ENCODE data around the gene NDUFC2.

- TF ChIP-seq, protein P1, sequence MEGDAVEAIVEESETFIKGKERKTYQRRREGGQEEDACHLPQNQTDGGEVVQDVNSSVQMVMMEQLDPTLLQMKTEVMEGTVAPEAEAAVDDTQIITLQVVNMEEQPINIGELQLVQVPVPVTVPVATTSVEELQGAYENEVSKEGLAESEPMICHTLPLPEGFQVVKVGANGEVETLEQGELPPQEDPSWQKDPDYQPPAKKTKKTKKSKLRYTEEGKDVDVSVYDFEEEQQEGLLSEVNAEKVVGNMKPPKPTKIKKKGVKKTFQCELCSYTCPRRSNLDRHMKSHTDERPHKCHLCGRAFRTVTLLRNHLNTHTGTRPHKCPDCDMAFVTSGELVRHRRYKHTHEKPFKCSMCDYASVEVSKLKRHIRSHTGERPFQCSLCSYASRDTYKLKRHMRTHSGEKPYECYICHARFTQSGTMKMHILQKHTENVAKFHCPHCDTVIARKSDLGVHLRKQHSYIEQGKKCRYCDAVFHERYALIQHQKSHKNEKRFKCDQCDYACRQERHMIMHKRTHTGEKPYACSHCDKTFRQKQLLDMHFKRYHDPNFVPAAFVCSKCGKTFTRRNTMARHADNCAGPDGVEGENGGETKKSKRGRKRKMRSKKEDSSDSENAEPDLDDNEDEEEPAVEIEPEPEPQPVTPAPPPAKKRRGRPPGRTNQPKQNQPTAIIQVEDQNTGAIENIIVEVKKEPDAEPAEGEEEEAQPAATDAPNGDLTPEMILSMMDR (conservative IDR thresholded peaks at IDR 0.05; ENCODE audit: low read depth, low read length) = no peak
- no peak for TF ChIP-seq EZH2 (IDR thresholded peaks at IDR 0.05; ENCODE audit: borderline replicate concordance, low read depth, low read length, poor library complexity, severe bottlenecking)
These were observed 41.6 kb downstream of the NDUFC2 start for GRCh38 chr11:78037825-78038620.

Measured in A673 (cell line).